ENCODE measurements around the gene GPR34.
"Not testable (repeated sequence)": the region's sequence is repeated elsewhere in the genome, so short reads cannot be mapped to it uniquely, and the experiment has no call there.

The GPR34 gene

GRCh38 chrX:41688835-41689234, at the start of gene GPR34:
Gene GPR34, plus strand, starts transcription at chrX:41688973. Its CDS starts 6,661 bp downstream, at chrX:41695634.
- DNase-seq = no peak

- not testable (repeated sequence) for DNase-seq
These were observed 42.6 kb upstream of the GPR34 start for GRCh38 chrX:41646201-41646600.

- DNase-seq = no peak
These were observed 35.6 kb upstream of the GPR34 start for GRCh38 chrX:41653125-41653524.

GRCh38 chrX:41655101-41655500, 33.7 kb upstream of the GPR34 start:
- no peak for DNase-seq

GRCh38 chrX:41655631-41656030, 33.1 kb upstream of the GPR34 start:
- DNase-seq = no peak

- no peak for DNase-seq
These were observed 27.2 kb upstream of the GPR34 start for GRCh38 chrX:41661366-41662095.

GRCh38 chrX:41664375-41664901, 24.3 kb upstream of the GPR34 start:
- no peak for DNase-seq

GRCh38 chrX:41664908-41665307, 23.9 kb upstream of the GPR34 start:
- DNase-seq = no peak

GRCh38 chrX:41665686-41666085, 23.1 kb upstream of the GPR34 start:
- no peak for DNase-seq

GRCh38 chrX:41666251-41666650, 22.5 kb upstream of the GPR34 start:
- DNase-seq = no peak

- DNase-seq = no peak
These were observed 21.1 kb upstream of the GPR34 start for GRCh38 chrX:41667631-41668030.

GRCh38 chrX:41670112-41670511, 18.7 kb upstream of the GPR34 start:
- DNase-seq = no peak

- DNase-seq = no peak
These were observed 17.7 kb upstream of the GPR34 start for GRCh38 chrX:41671082-41671481.

- no peak for DNase-seq
These were observed 16.1 kb upstream of the GPR34 start for GRCh38 chrX:41672643-41673042.

GRCh38 chrX:41676361-41676760, 12.4 kb upstream of the GPR34 start:
- DNase-seq = not testable (repeated sequence)

GRCh38 chrX:41677183-41678060, 11.4 kb upstream of the GPR34 start:
- DNase-seq = no peak

GRCh38 chrX:41684138-41684537, 4.6 kb upstream of the GPR34 start:
- no peak for DNase-seq

GRCh38 chrX:41684940-41685339, 3.8 kb upstream of the GPR34 start:
- DNase-seq = no peak

GRCh38 chrX:41686788-41687187, 2.0 kb upstream of the GPR34 start:
- no peak for DNase-seq

- no peak for DNase-seq
These were observed 617 bp upstream of the GPR34 start for GRCh38 chrX:41688156-41688555.

GRCh38 chrX:41689711-41690110, 938 bp downstream of the GPR34 start:
- DNase-seq = no peak

GRCh38 chrX:41692162-41692749, 3.5 kb downstream of the GPR34 start:
- peak; percentile 5 for DNase-seq

GRCh38 chrX:41693024-41693423, 4.3 kb downstream of the GPR34 start:
- no peak for DNase-seq

- DNase-seq = no peak
These were observed 6.7 kb downstream of the GPR34 start for GRCh38 chrX:41695426-41695825.
